ENCODE measurements around the gene GSN.

GSN gene

DNA sequence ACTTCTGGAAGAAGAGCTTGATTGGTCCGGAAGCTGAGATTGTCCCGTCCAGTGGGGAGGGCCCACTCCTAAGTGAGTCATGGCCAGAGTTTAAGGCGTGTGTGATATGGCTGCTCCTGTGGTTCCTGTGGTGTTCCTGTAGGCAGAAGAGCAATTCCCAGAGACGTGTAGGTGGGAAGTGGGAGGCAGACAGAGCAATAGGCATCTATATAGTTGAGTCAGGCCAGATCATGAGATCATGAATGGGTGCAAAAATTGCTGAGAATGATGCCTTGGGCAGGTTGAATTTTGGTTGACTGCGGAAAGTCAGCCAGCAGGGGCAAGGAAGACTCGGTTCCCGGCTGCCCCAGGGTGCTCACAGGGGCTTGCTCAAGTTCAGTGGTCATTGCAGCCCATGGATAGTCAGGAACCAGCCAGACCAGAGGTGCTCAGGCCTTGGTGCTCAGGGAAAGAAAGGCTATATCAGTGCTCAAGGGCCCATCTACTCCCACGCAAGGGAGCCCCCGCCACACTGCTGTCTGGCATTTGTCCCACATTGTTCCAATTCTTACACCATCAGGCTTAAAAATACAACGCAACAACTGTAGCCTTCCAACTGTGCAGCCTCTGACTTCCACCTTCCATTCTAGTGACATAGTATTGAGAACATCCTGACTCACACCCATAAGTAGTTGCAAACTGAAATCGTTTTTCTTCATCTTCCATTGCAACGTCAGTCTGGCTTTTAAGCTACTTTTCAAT lies 21.0 kb upstream of the GSN start:
- no peak for DNase-seq

DNA sequence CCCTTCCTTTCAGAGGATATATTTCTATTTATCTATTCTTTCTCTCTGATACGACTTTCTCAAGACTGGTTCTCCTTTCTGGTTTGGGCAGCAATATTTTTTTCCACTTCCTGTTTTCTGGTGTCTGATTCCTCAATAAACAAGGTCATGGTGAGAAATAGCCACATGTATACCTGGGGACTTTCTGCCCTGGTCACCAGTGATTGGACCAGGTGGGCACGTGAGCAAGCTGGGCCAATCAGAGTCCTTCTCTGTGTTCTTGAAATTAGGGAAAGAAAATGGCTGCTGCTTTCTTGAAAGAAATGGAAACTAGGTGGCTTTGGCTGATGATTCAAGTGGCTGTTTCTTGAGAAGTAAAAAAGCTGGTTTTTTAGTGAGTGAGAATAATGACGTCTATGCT lies 18.4 kb upstream of the GSN start:
- DNase-seq, result no peak

DNA sequence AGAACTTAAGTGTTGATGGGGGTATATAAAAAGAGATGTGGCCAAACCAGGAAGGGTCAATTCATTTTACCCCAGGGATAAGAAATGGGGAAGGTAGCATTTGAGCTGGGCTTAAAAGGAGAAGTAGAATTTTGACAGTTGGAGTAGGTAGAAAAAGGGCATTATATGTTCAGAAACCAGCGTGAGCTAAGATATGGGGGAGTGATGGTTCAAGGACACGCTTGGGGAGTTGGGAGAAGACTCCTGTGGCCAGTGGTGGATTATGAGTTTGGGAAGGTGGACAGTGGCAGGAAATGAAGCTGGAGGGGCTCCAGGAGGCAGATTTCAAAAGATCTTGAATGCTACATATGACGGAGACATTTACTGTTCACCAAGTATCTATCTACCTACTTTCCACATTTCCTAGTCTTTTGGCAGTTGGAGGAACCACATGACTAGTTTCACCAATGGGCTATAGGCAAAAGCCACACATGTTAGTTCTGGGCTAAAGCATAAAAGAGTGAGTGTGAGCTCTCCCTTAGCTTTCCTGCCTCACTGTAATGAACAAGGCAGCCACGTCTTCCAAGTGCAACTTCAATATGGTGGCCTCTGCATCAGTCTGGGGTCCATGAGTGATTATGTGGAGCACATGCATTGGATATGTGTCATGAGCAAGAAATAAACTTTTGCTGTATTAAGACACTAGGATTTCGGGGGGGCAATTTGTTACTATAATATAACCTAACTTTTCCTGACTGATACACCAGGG lies 15.7 kb upstream of the GSN start:
- DNase-seq, result no peak

DNA sequence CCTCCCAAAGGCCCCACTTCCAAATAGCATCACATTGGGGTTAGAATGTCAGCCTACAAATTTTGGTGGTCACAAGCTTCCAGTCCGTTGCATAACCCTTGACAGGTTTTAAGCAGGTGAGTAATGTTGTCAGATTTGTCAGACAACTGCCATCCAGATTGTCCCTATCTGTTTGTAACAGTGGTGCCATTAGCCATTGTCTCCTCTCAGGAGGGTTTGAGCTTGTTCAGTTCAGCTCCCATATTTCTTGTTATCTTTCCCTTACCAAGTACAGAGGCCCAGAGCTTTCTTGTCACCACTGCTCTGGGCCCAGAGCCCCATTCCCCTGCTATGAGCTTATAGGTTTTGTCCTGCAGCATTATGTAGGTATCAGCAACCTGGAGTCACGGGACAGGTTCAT lies 14.8 kb upstream of the GSN start:
- no peak for DNase-seq

DNA sequence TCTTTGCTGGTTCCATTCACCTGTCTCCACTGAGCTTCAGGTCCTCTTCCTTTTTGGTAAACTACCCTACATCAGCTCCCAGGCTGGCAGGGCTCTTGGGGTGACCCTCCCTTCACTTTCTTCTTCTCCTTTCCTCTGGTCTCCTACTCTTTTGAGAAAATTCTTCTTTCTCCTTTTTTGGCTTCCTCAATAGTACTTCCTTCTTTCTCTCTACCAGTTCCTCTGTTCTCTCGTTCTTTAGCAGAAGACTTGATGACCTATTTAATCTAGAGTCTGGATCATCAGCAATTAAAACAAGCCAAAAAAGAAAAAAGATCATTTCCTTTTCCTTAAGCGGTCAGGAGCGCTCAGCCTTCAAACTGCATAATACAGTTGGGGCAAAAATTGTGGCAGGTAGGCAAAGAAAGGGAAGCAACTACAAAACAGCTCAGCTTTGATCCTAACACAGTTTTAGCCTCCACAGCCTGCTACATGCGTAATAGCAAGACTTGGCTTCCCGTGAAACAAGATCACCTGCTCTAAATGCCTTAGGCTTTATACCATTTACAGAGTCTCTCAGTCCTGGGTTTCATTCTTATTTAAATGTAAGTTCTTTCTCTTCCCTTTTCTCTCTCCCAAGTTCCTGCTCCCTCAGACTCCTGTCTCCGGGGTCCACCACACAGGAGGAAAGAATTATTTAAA lies 14.0 kb upstream of the GSN start:
- DNase-seq, result no peak

DNA sequence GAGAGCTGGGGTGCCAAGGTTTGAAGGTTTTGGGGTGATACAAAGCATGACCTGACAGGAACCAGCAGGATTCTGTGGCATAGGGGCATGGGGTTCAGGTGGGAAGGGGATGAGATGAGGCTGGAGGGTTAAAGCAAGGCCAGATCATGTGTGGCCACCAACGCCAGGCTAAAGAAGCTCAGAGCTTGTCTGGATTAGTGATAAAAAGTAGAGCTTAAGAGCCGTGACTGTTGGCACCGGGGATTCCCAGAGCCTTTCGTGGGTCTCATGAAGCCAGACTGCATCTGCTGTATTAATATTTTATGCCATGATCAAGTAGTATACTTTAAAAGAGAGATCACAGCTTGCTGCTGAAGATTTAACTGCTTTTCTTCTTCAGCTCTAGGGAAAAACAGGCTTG lies 8.5 kb upstream of the GSN start:
- DNase-seq, result no peak

DNA sequence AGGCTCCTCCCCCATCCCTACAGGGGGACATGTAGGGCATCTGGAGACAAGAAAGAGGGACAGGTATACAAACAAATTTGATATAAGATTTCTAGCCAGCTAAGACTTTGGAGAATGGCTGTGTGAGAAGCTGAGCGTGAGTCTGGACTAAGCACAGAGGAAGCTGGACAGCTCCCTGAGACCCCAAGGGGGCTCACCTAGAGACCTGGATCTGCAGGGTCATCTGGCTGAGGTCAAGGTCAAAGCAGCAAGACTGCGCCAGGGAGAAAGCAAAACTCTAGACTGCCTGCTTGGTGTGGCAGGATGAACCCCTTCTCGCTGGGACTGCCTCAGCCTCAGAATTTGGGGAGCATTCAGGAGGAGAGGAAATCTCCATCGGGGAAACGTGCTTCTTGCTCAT lies 8.0 kb upstream of the GSN start:
- DNase-seq, result no peak

DNA sequence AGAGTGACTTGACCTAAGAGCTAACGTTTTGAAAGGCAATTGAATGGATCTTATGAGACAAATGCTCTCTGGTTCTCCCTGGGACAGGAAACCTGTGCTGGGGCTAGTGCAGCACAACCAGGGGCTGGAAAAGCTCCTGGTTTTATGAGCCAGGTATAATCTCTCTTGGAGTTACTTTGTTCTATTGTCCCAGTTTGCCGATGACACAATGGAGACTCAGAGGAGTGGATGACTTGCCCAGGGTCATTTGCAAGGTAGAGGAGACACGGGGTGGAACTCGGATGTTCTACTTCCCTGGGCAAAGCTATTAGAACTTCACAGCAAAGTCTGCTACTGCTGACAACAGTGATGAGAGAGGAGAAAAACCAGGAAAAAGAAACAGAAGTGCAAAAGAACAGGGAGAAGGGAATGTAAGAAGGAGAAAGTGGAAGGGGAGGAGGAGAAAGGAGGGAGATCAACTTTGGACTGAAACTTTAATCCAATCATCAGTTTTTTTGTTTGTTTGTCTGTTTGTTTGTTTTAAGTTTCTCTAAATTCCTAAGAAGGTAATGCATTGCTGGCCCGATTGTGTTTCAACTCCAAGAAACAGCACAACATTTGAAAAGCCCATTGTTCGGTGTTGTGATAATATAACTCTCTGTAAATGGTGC lies 7.4 kb upstream of the GSN start:
- no peak for DNase-seq

DNA sequence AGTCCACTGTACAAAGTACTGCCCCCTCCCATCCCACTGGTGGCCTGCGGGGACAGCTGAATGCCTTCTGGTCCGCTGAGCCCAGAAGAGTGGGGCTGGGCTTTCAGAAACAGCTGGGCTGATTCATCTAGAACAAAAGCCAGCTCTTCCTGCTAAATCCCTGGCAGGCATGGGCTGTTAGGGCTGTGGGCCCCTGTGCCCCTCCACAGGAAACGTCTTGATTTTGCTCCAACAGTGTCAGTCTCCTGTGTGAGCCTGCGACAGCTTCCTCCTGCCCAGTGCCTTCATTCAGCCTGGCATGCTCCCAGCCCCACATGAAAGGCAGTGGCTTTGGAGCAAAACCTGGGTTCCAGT lies 6.9 kb upstream of the GSN start:
- DNase-seq, result no peak

DNA sequence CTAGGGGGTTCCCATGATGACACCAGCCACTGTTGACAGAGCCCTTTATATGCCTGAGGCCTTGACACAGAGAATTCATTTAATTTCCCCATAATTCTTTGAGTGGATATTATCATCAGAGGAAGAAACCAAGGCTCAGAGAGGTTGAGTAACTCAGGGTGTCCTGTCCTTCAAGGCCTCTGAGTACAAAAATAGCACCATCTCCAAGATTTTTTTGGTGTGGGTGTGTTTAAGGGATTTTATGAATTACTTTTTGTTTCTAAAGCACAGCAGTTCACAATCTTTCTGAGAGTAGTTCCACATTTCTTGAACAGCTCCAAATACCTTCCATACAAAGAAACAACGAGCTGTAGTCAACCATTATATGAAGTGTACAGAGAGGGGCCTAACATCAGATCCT lies 6.2 kb upstream of the GSN start:
- no peak for DNase-seq

DNA sequence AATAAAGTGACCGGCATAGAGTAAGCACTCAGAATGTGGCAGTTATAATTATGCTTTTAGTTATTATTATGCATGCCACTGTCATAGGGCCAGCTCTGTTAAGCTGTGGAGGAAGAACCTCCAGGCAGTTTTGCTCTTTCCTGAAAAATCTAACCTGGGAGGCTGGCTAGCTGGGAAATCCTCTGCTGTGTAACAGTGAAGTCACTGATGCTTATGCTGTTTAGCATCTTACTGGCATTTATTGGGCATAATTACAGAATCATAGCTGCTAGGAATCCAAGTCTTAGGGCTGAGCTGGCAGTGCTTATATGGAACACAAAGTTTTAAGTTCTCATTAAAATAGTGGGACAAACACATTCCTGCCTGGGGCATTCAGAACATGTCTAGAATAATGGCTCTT lies 5.5 kb upstream of the GSN start:
- DNase-seq, result no peak

DNA sequence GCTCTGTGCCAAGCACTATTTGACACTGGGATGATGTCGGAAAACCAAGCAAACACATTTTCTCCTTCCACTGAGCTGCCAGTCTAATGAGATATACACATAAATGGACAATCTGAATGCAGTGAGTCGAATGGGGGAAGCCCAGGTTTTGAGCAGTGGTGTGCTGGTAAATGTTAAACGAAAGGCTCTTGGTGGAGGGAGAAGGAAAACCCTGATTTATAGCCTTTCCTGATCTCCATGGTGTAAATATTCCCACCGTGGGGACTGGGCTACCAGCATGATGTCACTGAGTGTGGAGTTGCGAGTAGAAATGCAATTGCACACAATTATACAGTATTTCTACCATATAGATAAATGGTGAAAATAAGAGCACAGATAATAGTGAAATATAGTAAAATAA lies 5.0 kb upstream of the GSN start:
- DNase-seq, result no peak

DNA sequence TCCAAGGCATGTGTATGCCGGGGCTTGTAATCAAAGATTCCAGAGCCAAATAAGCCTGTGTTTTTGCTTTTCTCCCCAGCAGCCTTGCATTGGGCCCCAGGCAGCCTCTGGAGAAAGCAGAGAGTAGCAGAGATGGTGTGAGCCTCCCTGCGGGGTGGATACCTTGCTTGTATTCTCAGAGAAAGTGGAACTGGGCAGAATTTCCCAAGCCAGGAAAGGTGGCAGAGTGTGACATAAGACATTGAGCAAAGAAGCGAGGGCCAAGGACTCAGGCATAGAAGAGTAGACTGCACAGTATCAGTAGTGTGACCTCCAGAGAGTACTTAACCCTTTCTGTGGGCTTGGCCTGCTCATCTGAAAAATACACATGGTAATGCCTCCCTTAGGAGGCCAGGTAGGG lies 1.6 kb upstream of the GSN start:
- no peak for DNase-seq

DNA sequence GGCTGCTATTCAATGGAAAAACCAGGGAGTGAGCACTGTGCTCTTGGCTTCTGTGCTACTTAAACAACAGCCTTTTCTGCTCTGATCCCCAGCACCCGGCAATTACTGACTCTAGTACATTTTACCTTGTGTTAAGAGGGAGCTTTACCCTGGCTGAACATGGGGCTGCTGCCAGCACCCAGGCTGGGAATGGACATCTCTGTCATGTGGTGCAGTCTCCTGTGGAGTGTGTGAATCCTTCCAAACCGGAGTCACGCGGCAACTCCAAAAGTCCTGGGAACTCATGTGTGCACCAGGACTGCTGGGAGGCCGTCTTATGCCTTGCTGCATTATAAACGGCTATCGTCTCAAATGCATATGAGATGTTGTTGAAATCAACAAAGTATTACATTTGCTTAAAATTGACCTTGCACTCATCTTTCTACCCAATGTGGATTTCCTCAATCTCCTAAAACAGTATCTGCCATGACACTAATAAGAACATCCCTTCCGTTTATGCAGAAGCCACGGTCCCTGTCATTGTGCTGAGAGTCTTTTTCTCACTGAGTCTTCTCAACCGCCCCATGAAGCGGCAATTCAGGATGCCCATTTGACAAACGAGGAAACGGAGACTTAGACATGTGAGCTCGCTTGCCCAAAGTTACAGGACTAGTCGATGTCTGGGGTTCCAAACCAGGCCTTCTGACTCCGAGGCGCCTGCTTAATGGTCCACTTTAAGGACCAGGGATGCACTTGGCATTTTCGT lies 884 bp upstream of the GSN start:
- DNase-seq, result no peak

DNA sequence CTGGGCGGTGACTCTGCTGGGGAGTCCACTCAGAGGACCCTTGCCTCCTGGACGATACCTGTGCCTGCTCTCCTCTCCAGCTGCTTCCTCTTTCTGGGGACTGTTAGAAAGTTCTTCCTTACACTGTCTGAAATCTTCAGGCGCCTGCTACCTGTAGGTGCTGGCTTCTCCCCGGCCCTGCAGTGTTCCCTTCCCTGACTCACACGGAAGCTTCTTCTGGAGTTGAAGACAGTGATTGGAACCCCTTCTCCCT lies 562 bp downstream of the GSN start:
- no peak for DNase-seq

DNA sequence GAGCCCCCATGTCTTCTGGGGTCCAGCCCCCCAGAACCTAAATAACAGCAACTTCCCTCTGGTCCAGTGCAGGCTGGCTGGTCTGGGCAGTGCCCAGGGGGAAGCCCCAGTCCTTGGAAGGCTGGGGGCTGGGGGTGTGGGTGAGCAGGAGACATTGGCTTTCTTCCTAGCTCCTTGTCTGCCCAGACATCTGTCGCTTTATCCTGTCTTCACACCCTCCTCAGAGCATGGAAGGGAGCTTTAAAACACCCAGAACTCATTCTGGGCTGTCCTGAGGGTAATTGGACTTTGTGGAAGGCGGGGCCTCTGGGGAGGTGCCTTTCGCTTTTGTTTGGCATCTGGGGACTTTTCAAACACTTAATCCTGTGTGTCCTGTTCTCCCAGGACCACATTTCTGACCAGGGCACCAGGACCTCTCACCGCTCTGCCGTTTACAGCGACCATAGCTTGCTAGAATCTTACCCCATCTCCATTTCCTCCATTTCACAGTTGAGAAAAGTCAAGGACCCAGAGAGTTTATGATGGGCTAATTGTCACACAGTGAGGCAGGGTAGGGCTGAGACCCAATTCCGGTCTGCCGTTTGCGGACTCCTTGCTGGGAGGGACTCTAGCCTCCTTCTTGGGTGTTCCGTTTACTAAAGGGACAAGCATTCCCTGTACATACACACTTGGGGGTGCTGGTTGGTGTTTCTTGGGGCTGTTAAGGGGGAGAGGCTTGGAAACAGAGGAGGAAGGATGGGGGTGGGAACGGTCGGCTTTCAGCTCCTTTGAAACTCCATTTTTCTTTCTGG lies 1.1 kb downstream of the GSN start:
- DNase-seq, result no peak

DNA sequence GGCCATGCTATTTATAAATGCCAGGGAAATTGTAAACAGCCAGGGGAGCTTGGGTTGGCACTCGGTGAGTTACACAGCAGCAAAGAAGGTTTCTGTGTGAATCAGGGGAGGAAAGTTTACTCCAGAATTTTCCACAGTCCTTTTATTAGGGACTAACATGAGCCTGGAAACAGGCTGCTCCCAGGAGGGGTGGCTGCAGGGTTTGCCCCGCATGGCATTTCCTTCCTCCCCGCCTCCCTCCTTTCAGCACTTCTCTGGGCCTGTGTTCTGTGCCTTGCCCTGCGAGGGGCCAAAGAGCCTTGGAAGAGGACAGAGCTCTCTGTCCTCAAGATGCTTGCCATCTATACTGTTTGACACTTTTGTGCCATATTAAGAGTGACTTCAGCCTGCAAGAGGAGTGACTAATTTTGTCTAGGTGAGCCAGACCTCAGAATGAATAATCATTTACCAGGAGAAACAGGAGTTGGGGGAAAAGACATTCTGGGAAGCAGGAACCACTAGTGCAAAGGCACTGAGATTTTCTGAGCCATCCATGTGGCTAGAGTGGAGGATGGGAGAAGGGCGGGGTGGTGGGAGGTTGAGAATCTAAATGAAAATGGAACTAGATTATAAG lies 1.8 kb downstream of the GSN start:
- no peak for DNase-seq

DNA sequence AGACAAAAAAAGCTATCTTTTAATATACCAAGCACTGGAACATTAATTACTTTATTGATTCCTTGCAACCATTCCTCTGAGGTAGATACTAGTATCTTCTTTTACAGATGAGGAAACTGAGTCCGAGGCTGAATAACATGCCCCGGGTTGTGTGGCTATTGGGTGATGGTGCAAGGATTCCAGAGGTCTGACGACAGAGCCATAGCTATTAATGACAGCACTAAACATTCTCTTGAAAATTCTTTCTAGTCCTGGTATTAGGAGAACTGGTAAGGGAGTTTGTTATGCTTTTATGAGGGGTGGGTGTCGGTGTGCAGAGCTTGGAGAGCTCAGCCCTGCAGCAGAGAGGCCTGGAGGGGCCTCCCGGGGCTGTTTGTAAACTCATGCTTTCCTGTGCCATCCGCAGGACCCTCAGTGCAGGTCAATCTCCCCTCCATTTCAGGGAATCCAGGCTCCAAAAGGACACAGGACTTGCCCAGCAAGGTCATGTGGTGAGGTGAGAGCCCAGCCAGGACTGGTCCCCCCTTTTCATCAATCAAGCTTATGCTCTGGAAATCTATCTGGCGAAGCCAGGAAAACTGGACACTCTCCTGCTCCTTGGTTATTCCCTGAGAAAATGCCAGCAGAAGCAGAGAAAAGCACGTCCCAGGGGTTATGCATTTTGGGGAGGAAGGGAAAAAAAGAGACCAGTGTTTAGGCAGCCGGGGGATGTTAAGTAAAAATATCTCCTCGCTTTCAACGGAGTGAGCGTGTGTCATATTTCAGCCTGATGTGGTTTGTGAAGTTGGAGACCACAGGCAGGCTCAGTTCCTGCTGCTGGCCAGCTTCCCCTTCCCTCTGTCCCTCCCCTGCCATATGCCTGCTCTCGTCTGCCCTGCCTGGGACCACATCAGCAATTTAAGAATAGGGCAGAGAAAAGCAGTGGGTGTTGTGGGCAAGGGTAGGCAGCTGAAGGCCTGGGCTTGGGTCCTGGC lies 3.7 kb downstream of the GSN start:
- no peak for DNase-seq

DNA sequence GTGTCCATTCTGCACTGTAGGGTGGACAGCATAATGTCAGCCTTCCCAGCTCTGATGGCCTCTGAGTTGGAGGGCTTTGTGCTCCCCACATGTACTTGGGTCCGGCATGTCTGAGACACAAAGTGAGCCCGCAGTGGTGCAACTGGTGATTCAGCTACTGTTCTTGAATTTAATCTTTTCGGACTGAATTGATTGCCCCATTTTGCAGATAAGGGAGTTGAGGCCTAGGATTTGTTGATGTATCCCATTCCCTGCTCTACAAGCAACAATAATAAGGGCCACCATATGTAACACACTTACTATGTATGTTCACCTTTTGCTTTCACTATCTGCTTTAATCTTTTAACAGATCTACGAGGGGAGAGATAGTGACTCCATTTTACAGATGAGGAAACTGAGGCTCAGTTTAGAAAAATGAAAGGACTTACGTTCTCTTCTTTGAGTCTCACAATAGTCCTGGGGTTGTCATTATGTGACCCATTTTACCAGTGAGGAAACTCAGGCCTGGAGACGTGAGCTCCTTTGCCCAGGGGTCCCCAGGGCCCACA lies 4.5 kb downstream of the GSN start:
- no peak for DNase-seq

DNA sequence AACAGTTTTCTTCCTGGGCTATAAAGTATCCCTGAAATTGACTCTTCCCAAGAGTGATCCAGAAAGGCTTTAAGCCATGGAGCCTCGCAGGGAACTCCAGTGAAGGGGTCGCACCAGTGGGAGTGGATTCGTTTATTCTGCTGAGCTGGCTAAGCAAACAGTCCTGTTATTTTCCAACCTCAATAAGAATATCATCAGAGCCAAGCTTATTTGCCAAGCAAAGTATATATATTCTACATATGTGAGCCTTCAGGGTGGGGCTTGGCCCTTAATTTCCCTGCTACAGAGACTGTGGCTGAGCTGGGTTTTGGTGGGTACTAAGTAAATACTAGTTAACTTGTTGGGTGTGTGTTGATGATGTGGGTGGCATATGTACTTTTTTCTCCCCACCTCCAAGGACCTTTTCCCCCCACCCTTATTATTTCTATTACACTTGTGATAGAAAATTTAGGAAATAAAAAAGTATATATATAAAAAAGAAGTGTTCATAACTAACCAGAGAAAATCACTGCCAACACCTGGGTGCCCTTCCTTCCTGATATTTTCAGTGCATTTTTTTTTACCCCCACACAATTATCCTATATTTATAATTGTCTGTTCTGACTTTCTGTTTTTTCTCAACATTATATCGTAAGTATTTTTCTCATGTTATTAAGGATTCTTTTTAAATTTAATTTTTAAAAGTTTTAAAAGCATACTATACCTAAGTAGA lies 5.3 kb downstream of the GSN start:
- no peak for DNase-seq
